A549 (cell line): ENCODE data around the gene KIF3A. TPM values are rescaled to one million over a fixed set of nuclear protein-coding genes. Genes with fewer than 3 reads are reported as not detected.

Source experiments
- ATAC-seq, 2 experiments: fragments of 200-7000 bp in 1 of 2; fragments of >200 bp in 1 of 2; cut with Nextera tagmentation in 1 of 2; cut with Tn5 transposase in 1 of 2; 3 replicates each; pipeline versions ENCODE4 v1.8.0 to v1.9.1; 2018 to 2020; ENCODE audit warnings: mild to moderate bottlenecking in 1 of 2, moderate library complexity in 1 of 2
- CTCF ChIA-PET: fragments of 300-600 bp; sonication (Branson Sonifier 250); formaldehyde crosslinking; extraction: SDS; loops from one replicate; lab custom pipeline; 2021; ENCODE audit warnings: antibody characterized with exemption, inconsistent platforms; lab: Yijun Ruan, JAX
- POLR2A ChIA-PET: fragments of 350-600 bp; formaldehyde crosslinking; extraction: SDS; loops from one replicate; lab custom pipeline; 2021; ENCODE audit warnings: antibody characterized with exemption, inconsistent platforms; lab: Yijun Ruan, JAX
- DNase-seq, 2 experiments: peaks; one replicate each; pipeline versions ENCODE4 v3.0.0 to v3.0.0-alpha.2; 2011 to 2016; ENCODE audit warnings: low read depth in 1 of 2, low spot score in 1 of 2
- FAIRE-seq: peaks from 2 replicates; lab custom pipeline; 2011; peaks lifted over from hg19 to GRCh38; lab: Jason Lieb, UNC
- H3K27ac ChIP-seq, 2 experiments: fragments of >200 bp; sonication (Bioruptor Twin); formaldehyde crosslinking; 3 replicates each; pipeline ENCODE4 v1.5.1; 2016 to 2017
- H3K4me1 ChIP-seq: fragments of >200 bp; sonication (Bioruptor Twin); formaldehyde crosslinking; 3 replicates; pipeline ENCODE4 v1.6.1; 2016
- H3K4me2 ChIP-seq: fragments of >200 bp; sonication (Bioruptor Twin); formaldehyde crosslinking; 3 replicates; pipeline ENCODE4 v1.6.1; 2016
- H3K4me3 ChIP-seq: fragments of >200 bp; sonication (Bioruptor Twin); formaldehyde crosslinking; 3 replicates; pipeline ENCODE4 v1.5.1; 2016
- H3K9me3 ChIP-seq: fragments of >200 bp; sonication (Bioruptor Twin); formaldehyde crosslinking; 3 replicates; pipeline ENCODE4 v1.6.1; 2016
- ATOH8 ChIP-seq: fragments of 250-450 bp; sonication (Bioruptor Pico); IDR thresholded peaks from 2 replicates; pipeline ENCODE4 v1.5.0; 2020; ENCODE audit warnings: low read depth, mild to moderate bottlenecking, moderate library complexity
- BHLHE40 ChIP-seq: IDR thresholded peaks from 2 replicates; pipeline ENCODE4 v1.6.1; 2012; ENCODE audit warnings: low read depth, low read length, inconsistent platforms
- CBX2 ChIP-seq: fragments of 200-600 bp; sonication (generic); IDR thresholded peaks from 2 replicates; pipeline ENCODE4 v1.6.1; 2016; ENCODE audit warnings: low read depth, mild to moderate bottlenecking, borderline replicate concordance
- CEBPB ChIP-seq, 2 experiments: fragments of >200 bp in 1 of 2; sonication (Bioruptor Twin) in 1 of 2; formaldehyde crosslinking in 1 of 2; IDR thresholded peaks; 2 replicates each; pipeline ENCODE4 v1.6.1; 2012 to 2016
- CHD2 ChIP-seq: fragments of 150-350 bp; IDR thresholded peaks from 2 replicates; pipeline ENCODE4 v1.6.1; 2014; ENCODE audit warnings: low read length; ENCODE audit not compliant: partially characterized antibody
- CHD4 ChIP-seq: fragments of 200-600 bp; sonication (generic); IDR thresholded peaks from 2 replicates; pipeline ENCODE4 v1.6.1; 2016; ENCODE audit warnings: antibody characterized with exemption, mild to moderate bottlenecking, borderline replicate concordance
- ELK1 ChIP-seq: fragments of 150-350 bp; IDR thresholded peaks from 2 replicates; pipeline ENCODE4 v1.6.1; 2014; ENCODE audit warnings: low read depth, mild to moderate bottlenecking, low read length
- EP300 ChIP-seq, 2 experiments: fragments of >200 bp; sonication (Bioruptor Twin); formaldehyde crosslinking; IDR thresholded peaks; 2 replicates in 1 of 2; 3 replicates in 1 of 2; pipeline ENCODE4 v1.6.1; 2016 to 2017
- FOSB ChIP-seq: fragments of 250-450 bp; sonication (Bioruptor Pico); IDR thresholded peaks from 2 replicates; pipeline ENCODE4 v1.5.0; 2020; ENCODE audit warnings: mild to moderate bottlenecking, moderate library complexity
- FOXS1 ChIP-seq: fragments of 250-450 bp; sonication (Bioruptor Pico); IDR thresholded peaks from 2 replicates; pipeline ENCODE4 v1.5.0; 2020; ENCODE audit warnings: mild to moderate bottlenecking, moderate library complexity
- HDAC2 ChIP-seq: fragments of 200-600 bp; sonication (generic); IDR thresholded peaks from 2 replicates; pipeline ENCODE4 v1.6.1; 2016
- MYC ChIP-seq: IDR thresholded peaks from 2 replicates; pipeline ENCODE4 v1.6.1; 2012; ENCODE audit warnings: mild to moderate bottlenecking, inconsistent platforms, low read length, improper control_type of control experiment, borderline replicate concordance
- PBX3 ChIP-seq: IDR thresholded peaks from 2 replicates; pipeline ENCODE4 v1.6.1; 2012
- RFX5 ChIP-seq: fragments of 450-650 bp; IDR thresholded peaks from 2 replicates; pipeline ENCODE4 v1.7.1; 2014; ENCODE audit warnings: antibody characterized with exemption, mild to moderate bottlenecking, moderate library complexity
- RNF2 ChIP-seq: fragments of 200-600 bp; sonication (generic); IDR thresholded peaks from 2 replicates; pipeline ENCODE4 v1.6.1; 2016; ENCODE audit warnings: low read depth, mild to moderate bottlenecking, antibody characterized with exemption, moderate library complexity, borderline replicate concordance
- TFCP2L1 ChIP-seq: fragments of 250-450 bp; sonication (Bioruptor Pico); IDR thresholded peaks from 2 replicates; pipeline ENCODE4 v1.5.0; 2021; ENCODE audit warnings: mild to moderate bottlenecking
- TP53 ChIP-seq: fragments of 250-450 bp; sonication (Bioruptor Pico); IDR thresholded peaks from 2 replicates; pipeline ENCODE4 v1.5.0; 2021; ENCODE audit warnings: mild to moderate bottlenecking, moderate library complexity
- USF2 ChIP-seq: fragments of 450-650 bp; IDR thresholded peaks from 2 replicates; pipeline ENCODE4 v1.6.1; 2014; ENCODE audit warnings: antibody characterized with exemption
- ZC3H11A ChIP-seq: fragments of 450-650 bp; IDR thresholded peaks from 2 replicates; pipeline ENCODE4 v1.6.1; 2014; ENCODE audit warnings: antibody characterized with exemption, mild to moderate bottlenecking
- ZNF302 ChIP-seq: fragments of 250-450 bp; sonication (Bioruptor Pico); IDR thresholded peaks from 2 replicates; pipeline ENCODE4 v1.9.0; 2021; ENCODE audit warnings: inconsistent platforms, mild to moderate bottlenecking, moderate library complexity
- ZSCAN20 ChIP-seq: fragments of 250-450 bp; sonication (Bioruptor Pico); IDR thresholded peaks from 2 replicates; pipeline ENCODE4 v1.8.0; 2022; ENCODE audit warnings: mild to moderate bottlenecking, moderate library complexity
- WGBS: methylation state at CpG from one replicate; pipeline ENCODE4 v1.1.6; 2017; ENCODE audit errors: missing lambda C conversion rate; 5-methylcytosine and 5-hydroxymethylcytosine counted together
- polyA plus RNA-seq, 4 experiments: library from polyadenylated mRNA; depleted of rRNA in 3 of 4; stranded (reverse); fragments of >200 nt; fragmentation: RNase III in 1 of 4; extraction: RNeasy Plus Mini Kit Qiagen cat#74134 plus additional on column Dnase treatment in 1 of 4; gene quantifications; 2 replicates in 3 of 4; 3 replicates in 1 of 4; pipeline ENCODE4 v1.2.3, GENCODE V29; 2011 to 2017
- TF ChIP-seq, protein P1 (sequence below): fragments of 200-600 bp; sonication (generic); IDR thresholded peaks from 2 replicates; pipeline ENCODE4 v1.6.1; 2016; ENCODE audit warnings: antibody characterized with exemption, mild to moderate bottlenecking, moderate library complexity
- TF ChIP-seq, protein P2 (sequence below): IDR thresholded peaks from 2 replicates; pipeline ENCODE4 v1.6.1; 2012

Gene KIF3A
- polyA plus RNA-seq, 2 of the 4 experiments (the other 2 are of a cell fraction) = 12.8 to 20.5 TPM

GRCh38 chr5:132751444-132751843, 14.1 kb upstream of the KIF3A start:
- no peak for ATAC-seq
- H3K27ac ChIP-seq = no peak overlapping the region
- TF ChIP-seq ATOH8 = no peak
- no peak for TF ChIP-seq EP300 (IDR thresholded peaks at IDR 0.05)
- no peak for TF ChIP-seq CHD2
- no peak for TF ChIP-seq HDAC2
- TF ChIP-seq, protein P1, sequence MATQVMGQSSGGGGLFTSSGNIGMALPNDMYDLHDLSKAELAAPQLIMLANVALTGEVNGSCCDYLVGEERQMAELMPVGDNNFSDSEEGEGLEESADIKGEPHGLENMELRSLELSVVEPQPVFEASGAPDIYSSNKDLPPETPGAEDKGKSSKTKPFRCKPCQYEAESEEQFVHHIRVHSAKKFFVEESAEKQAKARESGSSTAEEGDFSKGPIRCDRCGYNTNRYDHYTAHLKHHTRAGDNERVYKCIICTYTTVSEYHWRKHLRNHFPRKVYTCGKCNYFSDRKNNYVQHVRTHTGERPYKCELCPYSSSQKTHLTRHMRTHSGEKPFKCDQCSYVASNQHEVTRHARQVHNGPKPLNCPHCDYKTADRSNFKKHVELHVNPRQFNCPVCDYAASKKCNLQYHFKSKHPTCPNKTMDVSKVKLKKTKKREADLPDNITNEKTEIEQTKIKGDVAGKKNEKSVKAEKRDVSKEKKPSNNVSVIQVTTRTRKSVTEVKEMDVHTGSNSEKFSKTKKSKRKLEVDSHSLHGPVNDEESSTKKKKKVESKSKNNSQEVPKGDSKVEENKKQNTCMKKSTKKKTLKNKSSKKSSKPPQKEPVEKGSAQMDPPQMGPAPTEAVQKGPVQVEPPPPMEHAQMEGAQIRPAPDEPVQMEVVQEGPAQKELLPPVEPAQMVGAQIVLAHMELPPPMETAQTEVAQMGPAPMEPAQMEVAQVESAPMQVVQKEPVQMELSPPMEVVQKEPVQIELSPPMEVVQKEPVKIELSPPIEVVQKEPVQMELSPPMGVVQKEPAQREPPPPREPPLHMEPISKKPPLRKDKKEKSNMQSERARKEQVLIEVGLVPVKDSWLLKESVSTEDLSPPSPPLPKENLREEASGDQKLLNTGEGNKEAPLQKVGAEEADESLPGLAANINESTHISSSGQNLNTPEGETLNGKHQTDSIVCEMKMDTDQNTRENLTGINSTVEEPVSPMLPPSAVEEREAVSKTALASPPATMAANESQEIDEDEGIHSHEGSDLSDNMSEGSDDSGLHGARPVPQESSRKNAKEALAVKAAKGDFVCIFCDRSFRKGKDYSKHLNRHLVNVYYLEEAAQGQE = no peak
- TF ChIP-seq CEBPB (IDR thresholded peaks at IDR 0.05) = no peak
- TF ChIP-seq, all 56 proteins: peak for 0
- DNase-seq (no peak), FAIRE-seq (no peak)
- H3K4me1 ChIP-seq = no peaks in the 10 kb centered on the region
- CTCF ChIA-PET = interaction anchor here (1.0 to 6.6 kb wide), 5 partner anchors 11 to 365 kb away, joined by 3 to 64 read pairs (median 4); no protein-coding TSS in a partner anchor
- H3K9me3 ChIP-seq = no peaks in the 10 kb centered on the region
- no peak overlapping the region for H3K4me3 ChIP-seq
- POLR2A ChIA-PET = no interaction called here
- WGBS = 81% methylated on average over 7 of the region's 7 CpGs
- no peak overlapping the region for H3K4me2 ChIP-seq

GRCh38 chr5:132750471-132751230, 13.3 kb upstream of the KIF3A start:
- POLR2A ChIA-PET = no interaction called here
- FAIRE-seq = no peak

More at GRCh38 chr5:132750471-132751230, 13.3 kb upstream of the KIF3A start:
- TF ChIP-seq RFX5 (no peak), FOSB (CRISPR knock-in tag) (no peak), CEBPB (IDR thresholded peaks at IDR 0.05) (no peak), ZC3H11A (no peak), BHLHE40 (no peak), USF2 (no peak), TFCP2L1 (CRISPR knock-in tag) (no peak), TP53 (CRISPR knock-in tag) (no peak), CHD4 (no peak), FOXS1 (no peak), ZSCAN20 (CRISPR knock-in tag) (no peak), ZNF302 (CRISPR knock-in tag) (no peak), ELK1 (no peak), PBX3 (no peak), MYC (no peak), RNF2 (no peak), CBX2 (no peak)
- TF ChIP-seq, protein P1 = no peak
- TF ChIP-seq, protein P2, sequence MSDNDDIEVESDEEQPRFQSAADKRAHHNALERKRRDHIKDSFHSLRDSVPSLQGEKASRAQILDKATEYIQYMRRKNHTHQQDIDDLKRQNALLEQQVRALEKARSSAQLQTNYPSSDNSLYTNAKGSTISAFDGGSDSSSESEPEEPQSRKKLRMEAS = no peak
- Histone ChIP-seq H3K9me3 (no peaks in the 10 kb centered on the region), H3K4me1 (no peaks in the 10 kb centered on the region), H3K27ac (no peak overlapping the region), H3K4me3 (no peak overlapping the region), H3K4me2 (no peak overlapping the region)
- CTCF ChIA-PET = interaction anchor here (0.6 to 6.6 kb wide), 6 partner anchors 12 to 364 kb away, joined by 3 to 64 read pairs (median 3); no protein-coding TSS in a partner anchor
- 66% methylated on average over 10 of the region's 10 CpGs for WGBS
- ATAC-seq = no peak
- no peak for DNase-seq
